Upper lobe of right lung (tissue), 1 donor: ENCODE results near the gene ASIC3. TPM values are rescaled to one million over a fixed set of nuclear protein-coding genes. Genes with fewer than 3 reads are reported as not detected.
A peak's percentile ranks its signal among the peaks of the same experiment; 100 is the strongest.

ENCODE experiments used
- ATAC-seq: fragments of 200-7000 bp; cut with Tn5 transposase; one replicate; pipeline ENCODE4 v1.9.1; 2020; ENCODE audit warnings: mild to moderate bottlenecking, moderate library complexity
- DNase-seq: peaks from one replicate; pipeline ENCODE4 v3.0.0-alpha.2; 2020
- H3K27ac ChIP-seq: fragments of 200-600 bp; one replicate; pipeline ENCODE4 v1.8.0; 2022
- H3K27me3 ChIP-seq: fragments of 200-600 bp; one replicate; pipeline ENCODE4 v1.8.0; 2022; ENCODE audit warnings: mild to moderate bottlenecking
- H3K36me3 ChIP-seq: fragments of 200-600 bp; one replicate; pipeline ENCODE4 v1.8.0; 2022
- H3K4me1 ChIP-seq: fragments of 200-600 bp; one replicate; pipeline ENCODE4 v1.8.0; 2022
- H3K4me3 ChIP-seq: fragments of 200-600 bp; one replicate; pipeline ENCODE4 v1.8.0; 2022; ENCODE audit warnings: mild to moderate bottlenecking
- H3K9me3 ChIP-seq: fragments of 200-600 bp; one replicate; pipeline ENCODE4 v1.8.0; 2022
- CTCF ChIP-seq: fragments of 200-600 bp; IDR thresholded peaks from one replicate; pipeline ENCODE4 v1.8.0; 2022; ENCODE audit warnings: antibody characterized with exemption
- intact Hi-C: fragments of 100-400 bp; cut with DNase I; formaldehyde crosslinking; loops from one replicate; pipeline ENCODE4 v1.11.0; 2022
- total RNA-seq: library from RNA; stranded (reverse); fragmentation: NEBNext Ultra II Directional; extraction: Animal tissue kit (Norgen Biotek cat#: 25700); gene quantifications from one replicate; pipeline ENCODE4 v1.2.1, GENCODE V29; 2021
- donor health status: DM: no; HTN: yes; CAD: no; lungs with severe emphysema.

The ASIC3 gene
- total RNA-seq, 1 donor from 2014 or later = 2.6 TPM

GRCh38 chr7:151003572-151003971 lies 44.8 kb upstream of the ASIC3 start:
- intact Hi-C loops = no loop called here
- Histone ChIP-seq H3K36me3 (no peaks in the 10 kb centered on the region), H3K4me1 (peaks cover 4% of the 10 kb centered on the region), H3K4me3 (no peak overlapping the region), H3K27me3 (no peaks in the 10 kb centered on the region), H3K9me3 (no peaks in the 10 kb centered on the region), H3K27ac (no peak overlapping the region)
- no peak for TF ChIP-seq CTCF
- ATAC-seq (peak; percentile 64), DNase-seq (no peak)

- H3K9me3 ChIP-seq = no peaks in the 10 kb centered on the region
- DNase-seq (no peak), ATAC-seq (no peak)
- H3K27me3 ChIP-seq = no peaks in the 10 kb centered on the region
- H3K36me3 ChIP-seq = no peaks in the 10 kb centered on the region
- intact Hi-C loops = no loop called here
- no peak overlapping the region for H3K4me3 ChIP-seq
- H3K27ac ChIP-seq = no peak overlapping the region
- TF ChIP-seq CTCF = no peak
- peaks cover 17% of the 10 kb centered on the region for H3K4me1 ChIP-seq
Measured at GRCh38 chr7:151005566-151005965, 42.8 kb upstream of the ASIC3 start.

GRCh38 chr7:151006590-151007300 lies 41.6 kb upstream of the ASIC3 start:
- Histone ChIP-seq H3K27me3 (no peaks in the 10 kb centered on the region), H3K27ac (no peak overlapping the region), H3K4me3 (no peak overlapping the region), H3K4me1 (peaks cover 19% of the 10 kb centered on the region), H3K9me3 (no peaks in the 10 kb centered on the region), H3K36me3 (no peaks in the 10 kb centered on the region)
- no peak for TF ChIP-seq CTCF
- intact Hi-C loops = no loop called here
- ATAC-seq = no peak
- DNase-seq = no peak

- Histone ChIP-seq H3K27me3 (no peaks in the 10 kb centered on the region), H3K4me1 (peaks cover 19% of the 10 kb centered on the region), H3K9me3 (no peaks in the 10 kb centered on the region), H3K27ac (no peak overlapping the region), H3K36me3 (no peaks in the 10 kb centered on the region), H3K4me3 (no peak overlapping the region)
- ATAC-seq (peak; percentile 2), DNase-seq (no peak)
- TF ChIP-seq CTCF = no peak
- intact Hi-C loops = no loop called here
Measured at GRCh38 chr7:151007469-151007898, 40.8 kb upstream of the ASIC3 start.

- no peaks in the 10 kb centered on the region for H3K9me3 ChIP-seq
- DNase-seq (no peak), ATAC-seq (no peak)
- H3K4me1 ChIP-seq = peaks cover 19% of the 10 kb centered on the region
- no peak for TF ChIP-seq CTCF
- intact Hi-C loops = no loop called here
- peak overlapping the region; percentile 24 for H3K4me3 ChIP-seq
- no peak overlapping the region for H3K27ac ChIP-seq
- no peaks in the 10 kb centered on the region for H3K27me3 ChIP-seq
- H3K36me3 ChIP-seq = no peaks in the 10 kb centered on the region
Measured at GRCh38 chr7:151008143-151008510, 40.2 kb upstream of the ASIC3 start.
